ENCODE results near the gene HSPA1B.
"Not testable (repeated sequence)": the region's sequence is repeated elsewhere in the genome, so short reads cannot be mapped to it uniquely, and the experiment has no call there.

Gene HSPA1B

GRCh38 chr6:31830886-31831335, 3.4 kb downstream of the HSPA1B start:
- Mint-ChIP-seq H3K27me3 (peaks cover 4% of the 10 kb centered on the region), H3K27ac (peak overlapping the region; percentile 88), H3K4me1 (peaks cover 46% of the 10 kb centered on the region), H3K9me3 (no peaks in the 10 kb centered on the region), H3K4me3 (peak overlapping the region; percentile 87), H3K36me3 (ENCODE audit: low read depth) (peaks cover 23% of the 10 kb centered on the region)
- no peak for ATAC-seq
- no peak for DNase-seq

DNA sequence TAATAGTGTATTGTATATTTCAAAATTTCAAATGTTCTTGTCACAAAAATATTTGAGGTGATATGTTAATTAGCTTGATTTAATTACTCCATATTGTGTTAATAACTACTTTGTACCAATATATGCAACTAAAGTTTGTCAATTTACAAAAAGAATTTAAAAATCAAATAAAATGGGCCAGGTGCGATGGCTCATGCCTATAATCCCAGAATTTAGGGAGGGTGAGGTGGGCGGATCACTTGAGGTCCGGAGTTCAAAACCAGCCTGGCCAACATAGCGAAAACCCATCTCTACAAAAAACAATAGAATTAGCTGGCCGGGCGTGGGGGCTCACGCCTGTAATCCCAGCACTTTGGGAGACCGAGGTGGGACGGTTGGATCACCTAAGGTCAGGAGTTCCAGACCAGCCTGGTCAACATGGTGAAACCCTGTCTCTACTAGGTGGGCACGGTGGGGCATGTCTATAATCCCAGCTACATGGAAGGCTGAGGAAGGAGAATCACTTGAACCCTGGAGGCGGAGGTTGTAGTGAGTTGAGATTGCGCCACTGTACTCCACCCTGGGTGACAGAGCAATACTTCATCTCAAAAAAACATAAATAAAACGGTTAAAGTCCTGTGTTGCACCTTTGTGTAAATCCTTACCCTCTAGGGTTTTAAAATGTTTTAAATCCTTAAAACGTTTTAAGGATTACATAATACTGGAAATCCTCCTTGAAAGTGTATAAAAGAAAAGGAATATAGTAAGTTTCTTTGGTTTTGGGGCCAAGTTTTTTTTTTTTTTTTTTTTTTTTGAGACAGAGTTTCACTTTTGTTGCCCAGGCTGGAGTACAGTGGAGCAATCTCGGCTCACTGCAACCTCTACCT, 4.0 kb downstream of the HSPA1B start:
- DNase-seq (no peak), ATAC-seq (no peak)
- peak overlapping the region; percentile 87 for H3K4me3 Mint-ChIP-seq
- H3K27me3 Mint-ChIP-seq = peaks cover 4% of the 10 kb centered on the region
- peaks cover 48% of the 10 kb centered on the region for H3K4me1 Mint-ChIP-seq
- no peaks in the 10 kb centered on the region for H3K9me3 Mint-ChIP-seq
- peaks cover 30% of the 10 kb centered on the region for H3K36me3 Mint-ChIP-seq (ENCODE audit: low read depth)
- no peak overlapping the region for H3K27ac Mint-ChIP-seq

- peaks cover 62% of the 10 kb centered on the region for H3K4me1 Mint-ChIP-seq
- H3K4me3 Mint-ChIP-seq = peak overlapping the region; percentile 95
- no peaks in the 10 kb centered on the region for H3K27me3 Mint-ChIP-seq
Measured at GRCh38 chr6:31834367-31835250, 7.1 kb downstream of the HSPA1B start.

GRCh38 chr6:31836047-31836473, 8.5 kb downstream of the HSPA1B start:
- DNase-seq (no peak), ATAC-seq (no peak)
- H3K36me3 Mint-ChIP-seq (ENCODE audit: low read depth) = peaks cover 63% of the 10 kb centered on the region
- no peaks in the 10 kb centered on the region for H3K27me3 Mint-ChIP-seq
- no peaks in the 10 kb centered on the region for H3K9me3 Mint-ChIP-seq
- peak overlapping the region; percentile 99 for H3K27ac Mint-ChIP-seq
- peak overlapping the region; percentile 95 for H3K4me3 Mint-ChIP-seq
- peaks cover 56% of the 10 kb centered on the region for H3K4me1 Mint-ChIP-seq

More at GRCh38 chr6:31834367-31835250, 7.1 kb downstream of the HSPA1B start:
- ATAC-seq (peak; percentile 65), DNase-seq (peak; percentile 82)
- Mint-ChIP-seq H3K27ac (peak overlapping the region; percentile 99), H3K9me3 (no peaks in the 10 kb centered on the region), H3K36me3 (ENCODE audit: low read depth) (peaks cover 60% of the 10 kb centered on the region)

DNA sequence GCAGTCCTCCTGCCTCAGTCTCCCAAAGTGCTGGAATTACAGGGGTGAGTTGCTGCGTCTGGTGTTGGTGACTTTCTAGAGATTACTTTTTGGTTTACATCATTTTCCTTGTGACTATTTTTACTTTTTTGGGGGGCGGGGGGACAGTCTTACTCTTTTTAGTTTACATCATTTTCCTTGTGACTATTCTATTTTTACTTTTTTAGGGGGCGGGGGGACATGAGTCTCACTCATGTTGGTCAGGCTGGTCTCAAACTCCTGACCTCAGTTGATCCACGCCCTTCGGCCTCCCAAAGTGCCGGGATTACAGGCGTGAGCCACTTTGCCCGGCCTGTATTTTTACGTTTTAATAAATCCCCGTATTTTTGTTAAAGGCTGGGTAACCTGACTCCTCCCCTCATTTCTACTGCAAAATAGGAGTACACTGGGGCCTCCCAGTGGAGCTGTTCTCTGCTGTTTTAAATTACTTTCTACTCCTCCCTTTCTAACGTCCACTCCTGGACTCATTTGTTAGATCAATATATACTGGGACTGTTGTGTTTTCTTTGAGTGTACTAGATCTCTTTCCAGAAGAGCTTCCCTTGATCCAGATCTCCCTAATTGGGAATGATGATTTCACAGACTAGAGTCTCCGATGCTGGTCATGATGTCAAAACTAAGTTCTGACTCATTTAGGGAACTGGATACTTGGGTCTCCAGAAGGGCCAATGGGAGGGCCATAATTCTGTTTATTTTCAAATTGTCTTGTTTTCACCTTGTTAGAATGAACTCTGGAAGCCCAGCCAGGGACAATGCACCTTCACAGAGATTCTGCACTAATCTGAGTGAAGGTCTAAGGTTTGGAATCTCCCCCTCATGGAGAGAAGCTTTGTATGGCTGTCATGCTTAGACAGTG, 9.2 kb downstream of the HSPA1B start:
- no peaks in the 10 kb centered on the region for H3K9me3 Mint-ChIP-seq
- H3K4me1 Mint-ChIP-seq = peaks cover 50% of the 10 kb centered on the region
- H3K4me3 Mint-ChIP-seq = peak overlapping the region; percentile 95
- no peak for ATAC-seq
- H3K27ac Mint-ChIP-seq = peak overlapping the region; percentile 99
- no peak for DNase-seq
- H3K27me3 Mint-ChIP-seq = no peaks in the 10 kb centered on the region
- H3K36me3 Mint-ChIP-seq (ENCODE audit: low read depth) = peaks cover 63% of the 10 kb centered on the region

GRCh38 chr6:31837369-31838113, 10.0 kb downstream of the HSPA1B start:
- peak overlapping the region; percentile 99 for H3K27ac Mint-ChIP-seq
- H3K36me3 Mint-ChIP-seq (ENCODE audit: low read depth) = peaks cover 63% of the 10 kb centered on the region
- no peaks in the 10 kb centered on the region for H3K27me3 Mint-ChIP-seq
- peak overlapping the region; percentile 95 for H3K4me3 Mint-ChIP-seq
- no peak for DNase-seq
- no peak for ATAC-seq
- H3K9me3 Mint-ChIP-seq = no peaks in the 10 kb centered on the region
- peaks cover 48% of the 10 kb centered on the region for H3K4me1 Mint-ChIP-seq

- H3K9me3 Mint-ChIP-seq, DNase-seq, ATAC-seq, H3K27me3 Mint-ChIP-seq: not testable (repeated sequence)
- H3K4me3 Mint-ChIP-seq = peak overlapping the region; percentile 95
- peak overlapping the region; percentile 99 for H3K27ac Mint-ChIP-seq
- peaks cover 63% of the 10 kb centered on the region for H3K36me3 Mint-ChIP-seq (ENCODE audit: low read depth)
- peaks cover 45% of the 10 kb centered on the region for H3K4me1 Mint-ChIP-seq
Measured at GRCh38 chr6:31838114-31838553, 10.6 kb downstream of the HSPA1B start.

- ATAC-seq (no peak), DNase-seq (no peak)
- Mint-ChIP-seq H3K4me3 (peak overlapping the region; percentile 95), H3K27me3 (no peaks in the 10 kb centered on the region), H3K27ac (peak overlapping the region; percentile 80), H3K9me3 (no peaks in the 10 kb centered on the region), H3K36me3 (ENCODE audit: low read depth) (peaks cover 63% of the 10 kb centered on the region), H3K4me1 (peaks cover 43% of the 10 kb centered on the region)
Measured at GRCh38 chr6:31838968-31839367, 11.4 kb downstream of the HSPA1B start.

GRCh38 chr6:31839779-31840126, 12.2 kb downstream of the HSPA1B start:
- DNase-seq, H3K27me3 Mint-ChIP-seq, ATAC-seq, H3K9me3 Mint-ChIP-seq: not testable (repeated sequence)
- Mint-ChIP-seq H3K4me3 (peak overlapping the region; percentile 95), H3K27ac (peak overlapping the region; percentile 80), H3K36me3 (ENCODE audit: low read depth) (peaks cover 61% of the 10 kb centered on the region), H3K4me1 (peaks cover 38% of the 10 kb centered on the region)

GRCh38 chr6:31842053-31842452, 14.5 kb downstream of the HSPA1B start:
- H3K27ac Mint-ChIP-seq = peak overlapping the region; percentile 31
- H3K4me1 Mint-ChIP-seq = peaks cover 22% of the 10 kb centered on the region
- H3K36me3 Mint-ChIP-seq (ENCODE audit: low read depth) = peaks cover 38% of the 10 kb centered on the region
- ATAC-seq (no peak), DNase-seq (no peak)
- H3K9me3 Mint-ChIP-seq = no peaks in the 10 kb centered on the region
- no peak overlapping the region for H3K4me3 Mint-ChIP-seq
- no peaks in the 10 kb centered on the region for H3K27me3 Mint-ChIP-seq

DNA sequence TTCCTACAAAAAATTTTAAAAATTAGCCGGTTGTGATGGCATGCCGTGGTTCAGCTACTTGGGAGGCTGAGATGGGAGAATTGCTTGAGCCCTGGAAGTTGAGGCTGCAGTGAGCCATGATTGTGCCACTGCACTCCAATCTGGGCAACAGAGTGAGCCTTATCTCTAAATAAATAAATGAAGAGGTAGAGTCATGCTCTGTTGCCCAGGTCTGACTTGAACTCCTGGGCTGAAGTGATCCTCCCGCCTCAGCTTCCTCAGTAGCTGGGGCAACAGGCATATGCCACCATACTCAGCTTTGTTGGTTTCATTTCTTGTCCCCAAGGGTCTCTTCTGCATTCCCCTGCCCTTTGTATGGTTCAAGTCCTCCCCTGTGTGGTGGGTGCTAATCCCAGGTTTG, 17.0 kb downstream of the HSPA1B start:
- Mint-ChIP-seq H3K36me3 (ENCODE audit: low read depth) (peaks cover 14% of the 10 kb centered on the region), H3K9me3 (no peaks in the 10 kb centered on the region), H3K27ac (no peak overlapping the region), H3K4me1 (peaks cover 3% of the 10 kb centered on the region), H3K4me3 (no peak overlapping the region), H3K27me3 (no peaks in the 10 kb centered on the region)
- no peak for ATAC-seq
- no peak for DNase-seq

DNA sequence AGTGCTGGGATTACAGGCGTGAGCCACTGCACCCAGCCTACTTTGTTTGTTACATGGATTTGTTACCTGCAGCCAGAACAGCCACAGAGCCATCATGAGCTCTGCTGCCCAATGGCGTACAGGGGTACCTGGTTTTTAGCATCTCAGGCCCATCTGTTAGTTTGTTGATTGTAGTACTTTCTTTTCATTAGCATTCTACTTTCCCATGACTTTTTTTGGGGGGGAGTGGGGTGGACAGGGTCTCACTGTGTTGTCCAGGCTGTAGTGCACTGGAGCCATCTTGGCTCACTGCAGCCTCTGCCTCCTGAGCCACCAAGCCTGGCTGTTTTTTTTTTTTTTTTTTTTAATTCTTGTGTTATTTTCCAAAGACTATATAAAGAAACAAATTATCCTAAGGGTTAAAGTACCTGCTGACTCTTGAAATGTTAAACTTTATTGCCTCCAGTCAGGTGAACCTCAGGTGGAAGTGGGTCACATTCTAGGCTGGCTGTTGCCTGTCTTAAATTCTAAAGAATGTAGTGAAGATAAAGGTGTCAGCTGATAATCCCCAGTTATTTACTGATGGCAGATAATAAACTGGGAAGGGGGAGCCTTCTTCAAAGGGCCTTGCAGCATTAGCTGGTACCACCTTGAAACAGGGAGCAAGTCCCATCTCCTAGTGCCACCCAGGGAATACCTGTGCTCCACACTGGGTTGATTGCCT, 19.9 kb downstream of the HSPA1B start:
- Mint-ChIP-seq H3K4me1 (no peaks in the 10 kb centered on the region), H3K27me3 (no peaks in the 10 kb centered on the region), H3K36me3 (ENCODE audit: low read depth) (no peaks in the 10 kb centered on the region), H3K9me3 (no peaks in the 10 kb centered on the region), H3K4me3 (no peak overlapping the region), H3K27ac (no peak overlapping the region)
- no peak for ATAC-seq
- no peak for DNase-seq

Data from activated naive CD8-positive, alpha-beta T cell treated with anti-CD3 and anti-CD28 coated beads, Interleukin-2, amount 50 U/mL, for 24 hours (primary cell).